Kidney (tissue), 14 donors: ENCODE results near the gene DUSP22. TPM values are rescaled to one million over a fixed set of nuclear protein-coding genes. Genes with fewer than 3 reads are reported as not detected.
"Not testable (repeated sequence)": the region's sequence is repeated elsewhere in the genome, so short reads cannot be mapped to it uniquely, and the experiment has no call there.

Source experiments
- DNase-seq, 5 donors: peaks; one replicate each; pipeline ENCODE4 v3.0.0-alpha.2; 2013 to 2020
- FAIRE-seq: peaks from 2 replicates; lab custom pipeline; 2012; peaks lifted over from hg19 to GRCh38; lab: Jason Lieb, UNC
- H3K27ac ChIP-seq, 2 donors: one replicate each; pipeline ENCODE4 v1.7.0; 2013; ENCODE audit warnings: low read depth in 2 of 2, low read length in 2 of 2, inconsistent platforms in 1 of 2
- H3K27me3 ChIP-seq: one replicate; pipeline ENCODE4 v1.7.1; 2013; ENCODE audit warnings: low read length, inconsistent platforms; ENCODE audit not compliant: control insufficient read depth, insufficient read depth
- H3K36me3 ChIP-seq, 3 donors: one replicate each; pipeline versions ENCODE4 v1.7.0 to v1.7.1; 2013; ENCODE audit warnings: low read length in 3 of 3, control low read depth in 1 of 3, inconsistent platforms in 1 of 3; ENCODE audit not compliant: insufficient read depth in 3 of 3, control insufficient read depth in 2 of 3
- H3K4me1 ChIP-seq, 3 donors: one replicate each; pipeline versions ENCODE4 v1.7.0 to v1.7.1; 2013; ENCODE audit warnings: low read length in 3 of 3, inconsistent platforms in 1 of 3, low read depth in 1 of 3; ENCODE audit not compliant: control insufficient read depth in 2 of 3, insufficient read depth in 2 of 3
- H3K4me3 ChIP-seq, 3 donors: one replicate each; pipeline versions ENCODE4 v1.7.0 to v1.8.1; 2013; ENCODE audit warnings: low read length in 3 of 3, control low read depth in 1 of 3, inconsistent platforms in 1 of 3
- H3K9ac ChIP-seq, 3 donors: one replicate each; pipeline versions ENCODE4 v1.7.0 to v1.7.1; 2013; ENCODE audit warnings: low read length in 3 of 3, control low read depth in 1 of 3, inconsistent platforms in 1 of 3
- H3K9me3 ChIP-seq, 3 donors: one replicate each; pipeline versions ENCODE4 v1.7.0 to v1.7.1; 2013; ENCODE audit warnings: low read length in 3 of 3, control low read depth in 1 of 3, inconsistent platforms in 1 of 3; ENCODE audit not compliant: control insufficient read depth in 2 of 3, insufficient read depth in 1 of 3
- intact Hi-C: fragments of 100-400 bp; cut with DNase I; formaldehyde crosslinking; loops from one replicate; pipeline ENCODE4 v1.11.1; 2022
- polyA plus RNA-seq: library from polyadenylated mRNA; stranded (reverse); fragments of 350-450 nt; fragmentation: Illumina TruSeq; extraction: RNeasy Lipid Tissue Mini Kit (QIAGEN cat#74804); gene quantifications from one replicate; pipeline ENCODE4 v1.2.3, GENCODE V29; 2014; ENCODE audit warnings: low read depth, low replicate concordance; ENCODE audit not compliant: insufficient read depth
- total RNA-seq: library from RNA; stranded (reverse); fragmentation: NEBNext Ultra II Directional; extraction: Animal tissue kit (Norgen Biotek cat#: 25700); gene quantifications from one replicate; pipeline ENCODE4 v1.2.1, GENCODE V29; 2021
- TF ChIP-seq, protein P1 (sequence below): IDR thresholded peaks from 3 replicates; pipeline ENCODE4 v1.5.1; 2012; ENCODE audit warnings: mild to moderate bottlenecking, moderate library complexity, borderline replicate concordance; ENCODE audit not compliant: insufficient read depth; ENCODE audit errors: extremely low read depth
- donor health status: control.
- donor health status: control.
- donor health status: control.
- donor health status: control.
- donor health status: control.
- donor health status: DM: yes; HTN: yes; CAD: no.
- donor health status: Normal renal cell carcinoma (clear cell type).

Gene DUSP22
- total and polyA plus RNA-seq, 2 donors from 2014 or later = 24.0 to 60.7 TPM

DNA sequence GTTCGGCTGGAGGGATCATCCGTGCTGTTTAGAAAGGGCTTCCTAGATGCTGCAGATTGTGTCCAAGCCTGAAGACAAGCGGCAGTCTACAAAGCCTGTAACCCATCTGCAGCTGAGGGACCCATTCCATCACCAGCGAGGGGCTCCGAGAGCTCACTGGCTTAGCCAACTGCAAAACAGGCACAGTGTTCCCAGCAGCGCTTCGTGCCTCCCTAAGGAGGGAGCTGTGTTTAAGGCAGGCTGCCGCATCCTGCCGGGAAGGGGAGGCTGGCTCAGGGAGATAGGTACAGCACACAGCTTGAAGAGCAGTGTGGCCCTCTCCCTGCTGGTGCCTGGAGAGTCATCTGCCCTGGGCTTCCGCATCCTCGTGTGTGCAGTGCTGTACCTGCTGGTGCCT lies 32.4 kb downstream of the DUSP22 start:
- DNase-seq = no peak
- TF ChIP-seq, protein P1, sequence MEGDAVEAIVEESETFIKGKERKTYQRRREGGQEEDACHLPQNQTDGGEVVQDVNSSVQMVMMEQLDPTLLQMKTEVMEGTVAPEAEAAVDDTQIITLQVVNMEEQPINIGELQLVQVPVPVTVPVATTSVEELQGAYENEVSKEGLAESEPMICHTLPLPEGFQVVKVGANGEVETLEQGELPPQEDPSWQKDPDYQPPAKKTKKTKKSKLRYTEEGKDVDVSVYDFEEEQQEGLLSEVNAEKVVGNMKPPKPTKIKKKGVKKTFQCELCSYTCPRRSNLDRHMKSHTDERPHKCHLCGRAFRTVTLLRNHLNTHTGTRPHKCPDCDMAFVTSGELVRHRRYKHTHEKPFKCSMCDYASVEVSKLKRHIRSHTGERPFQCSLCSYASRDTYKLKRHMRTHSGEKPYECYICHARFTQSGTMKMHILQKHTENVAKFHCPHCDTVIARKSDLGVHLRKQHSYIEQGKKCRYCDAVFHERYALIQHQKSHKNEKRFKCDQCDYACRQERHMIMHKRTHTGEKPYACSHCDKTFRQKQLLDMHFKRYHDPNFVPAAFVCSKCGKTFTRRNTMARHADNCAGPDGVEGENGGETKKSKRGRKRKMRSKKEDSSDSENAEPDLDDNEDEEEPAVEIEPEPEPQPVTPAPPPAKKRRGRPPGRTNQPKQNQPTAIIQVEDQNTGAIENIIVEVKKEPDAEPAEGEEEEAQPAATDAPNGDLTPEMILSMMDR = no peak
- H3K9me3 ChIP-seq = no peaks in the 10 kb centered on the region
- H3K36me3 ChIP-seq = no peaks in the 10 kb centered on the region
- H3K4me3 ChIP-seq = no peak overlapping the region
- intact Hi-C loops = no loop called here
- no peak for FAIRE-seq
- no peaks in the 10 kb centered on the region for H3K27me3 ChIP-seq
- H3K27ac ChIP-seq = no peak overlapping the region
- H3K9ac ChIP-seq = no peak overlapping the region
- peaks cover 0 to 3% (median 0%) of the 10 kb centered on the region in 3 donors for H3K4me1 ChIP-seq

DNA sequence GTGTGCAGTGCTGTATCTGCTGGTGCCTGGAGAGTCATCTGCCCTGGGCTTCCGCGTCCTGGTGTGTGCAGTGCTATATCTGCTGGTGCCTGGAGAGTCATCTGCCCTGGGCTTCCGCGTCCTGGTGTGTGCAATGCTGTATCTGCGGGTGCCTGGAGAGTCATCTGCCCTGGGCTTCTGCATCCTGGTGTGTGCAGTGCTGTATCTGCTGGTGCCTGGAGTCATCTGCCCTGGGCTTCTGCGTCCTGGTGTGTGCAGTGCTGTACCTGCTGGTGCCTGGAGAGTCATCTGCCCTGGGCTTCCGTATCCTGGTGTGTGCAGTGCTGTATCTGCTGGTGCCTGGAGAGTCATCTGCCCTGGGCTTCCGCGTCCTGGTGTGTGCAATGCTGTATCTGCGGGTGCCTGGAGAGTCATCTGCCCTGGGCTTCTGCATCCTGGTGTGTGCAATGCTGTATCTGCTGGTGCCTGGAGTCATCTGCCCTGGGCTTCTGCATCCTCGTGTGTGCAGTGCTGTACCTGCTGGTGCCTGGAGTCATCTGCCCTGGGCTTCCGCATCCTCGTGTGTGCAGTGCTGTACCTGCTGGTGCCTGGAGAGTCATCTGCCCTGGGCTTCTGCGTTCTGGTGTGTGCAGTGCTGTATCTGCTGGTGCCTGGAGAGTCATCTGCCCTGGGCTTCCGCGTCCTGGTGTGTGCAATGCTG lies 33.0 kb downstream of the DUSP22 start:
- H3K36me3 ChIP-seq, H3K27ac ChIP-seq, H3K4me1 ChIP-seq, FAIRE-seq, H3K27me3 ChIP-seq, DNase-seq, H3K9me3 ChIP-seq, H3K9ac ChIP-seq, intact Hi-C loops, H3K4me3 ChIP-seq: not testable (repeated sequence)

DNA sequence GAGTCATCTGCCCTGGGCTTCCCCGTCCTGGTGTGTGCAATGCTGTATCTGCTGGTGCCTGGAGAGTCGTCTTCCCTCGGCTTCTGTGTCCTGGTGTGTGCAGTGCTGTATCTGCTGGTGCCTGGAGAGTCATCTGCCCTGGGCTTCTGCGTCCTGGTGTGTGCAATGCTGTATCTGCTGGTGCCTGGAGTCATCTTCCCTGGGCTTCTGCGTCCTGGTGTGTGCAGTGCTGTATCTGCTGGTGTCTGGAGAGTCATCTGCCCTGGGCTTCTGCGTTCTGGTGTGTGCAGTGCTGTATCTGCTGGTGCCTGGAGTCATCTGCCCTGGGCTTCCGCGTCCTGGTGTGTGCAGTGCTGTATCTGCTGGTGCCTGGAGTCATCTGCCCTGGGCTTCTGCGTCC lies 33.8 kb downstream of the DUSP22 start:
- DNase-seq, intact Hi-C loops, FAIRE-seq: not testable (repeated sequence)

DNA sequence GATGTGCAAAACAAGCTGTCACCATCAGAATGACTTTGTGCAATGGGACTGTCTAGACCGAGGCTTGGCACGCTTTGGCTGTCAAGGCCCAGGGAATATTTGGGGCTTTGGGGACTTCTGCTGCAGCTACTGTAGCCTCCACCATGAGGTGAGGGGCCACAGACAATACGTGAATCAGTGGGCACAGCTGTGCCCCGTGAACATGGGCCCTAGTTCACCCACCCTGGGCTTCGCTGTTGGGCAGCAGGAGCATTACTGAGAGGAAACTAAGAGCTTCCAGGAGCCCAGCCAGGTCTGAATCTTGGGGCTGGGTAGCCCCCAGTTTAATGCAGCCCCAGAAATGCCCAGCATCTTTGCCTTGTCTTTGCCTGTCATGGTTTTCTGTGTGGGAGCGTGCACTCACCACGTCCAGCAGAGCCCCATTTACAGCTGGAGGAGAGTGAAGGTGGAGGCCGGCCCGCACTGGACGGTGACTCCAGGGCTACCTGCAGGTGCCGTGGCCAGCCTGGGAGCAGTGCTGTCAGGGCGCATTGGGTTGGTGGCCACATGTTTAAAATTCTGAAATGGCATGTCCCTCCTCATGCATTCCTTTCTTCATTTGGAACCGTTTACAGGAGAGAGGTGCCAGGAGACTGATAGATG lies 34.7 kb downstream of the DUSP22 start:
- Histone ChIP-seq H3K27ac (no peak overlapping the region), H3K36me3 (no peaks in the 10 kb centered on the region), H3K4me3 (no peak overlapping the region), H3K27me3 (no peaks in the 10 kb centered on the region), H3K9me3 (no peaks in the 10 kb centered on the region), H3K4me1 (peaks cover 0 to 3% (median 0%) of the 10 kb centered on the region in 3 donors), H3K9ac (no peak overlapping the region)
- DNase-seq = no peak
- intact Hi-C loops = no loop called here
- no peak for FAIRE-seq
- TF ChIP-seq, protein P1 = no peak

More for the DNA sequence above, 33.8 kb downstream of the DUSP22 start:
- not testable (repeated sequence) for H3K9me3 ChIP-seq, H3K4me1 ChIP-seq, H3K27ac ChIP-seq, H3K9ac ChIP-seq, H3K4me3 ChIP-seq, H3K36me3 ChIP-seq, H3K27me3 ChIP-seq
